ENCODE results near the gene SNRNP200.

Gene SNRNP200

DNA sequence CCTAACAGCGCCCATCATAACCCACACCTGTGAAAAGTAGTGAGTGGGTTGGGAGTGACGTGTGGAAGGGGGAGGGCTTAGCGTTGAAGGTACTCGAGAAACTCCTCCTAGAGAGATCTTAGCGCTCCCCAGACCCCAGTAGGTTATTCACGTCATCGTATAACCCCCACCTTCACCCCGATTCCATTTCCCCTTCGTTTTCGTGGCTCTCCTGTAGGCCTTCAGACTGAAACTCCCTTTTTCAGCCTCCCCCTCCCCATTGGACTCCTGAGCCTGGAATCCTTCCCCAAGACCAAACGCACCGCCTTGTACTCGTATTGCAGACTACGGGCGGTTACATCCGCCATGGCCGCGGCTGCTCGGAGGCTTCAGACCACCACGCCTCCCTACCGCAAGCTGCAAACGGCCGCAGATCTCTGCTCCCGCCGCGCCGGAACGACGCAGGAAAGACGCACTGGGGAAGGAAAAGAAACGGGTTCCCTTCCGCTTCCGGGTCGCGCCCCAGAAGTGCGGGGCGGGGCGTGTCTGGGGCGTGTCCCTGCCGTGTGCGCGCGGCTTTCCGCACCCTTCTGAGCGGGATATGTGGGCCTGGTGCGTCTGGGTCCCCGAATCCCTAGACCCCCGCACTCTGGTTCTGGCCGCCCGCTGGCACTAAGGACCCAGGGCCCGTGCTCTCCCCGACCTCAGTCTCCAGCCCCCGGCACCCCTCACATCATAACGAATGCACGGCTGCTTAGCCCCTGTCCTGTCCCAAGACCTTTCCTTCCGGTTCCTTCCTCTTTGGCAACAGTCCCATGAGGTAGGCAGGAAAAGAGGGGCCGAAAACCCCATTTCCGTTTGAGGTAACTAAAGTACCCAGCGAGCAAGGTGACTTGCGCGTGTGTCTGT lies at the start of gene SNRNP200:
SNRNP200 (minus strand) TSS at position 456 of the 888 bp plus-strand sequence; CDS start at position 347, 109 bp downstream.
- TF ChIP-seq, protein P1, sequence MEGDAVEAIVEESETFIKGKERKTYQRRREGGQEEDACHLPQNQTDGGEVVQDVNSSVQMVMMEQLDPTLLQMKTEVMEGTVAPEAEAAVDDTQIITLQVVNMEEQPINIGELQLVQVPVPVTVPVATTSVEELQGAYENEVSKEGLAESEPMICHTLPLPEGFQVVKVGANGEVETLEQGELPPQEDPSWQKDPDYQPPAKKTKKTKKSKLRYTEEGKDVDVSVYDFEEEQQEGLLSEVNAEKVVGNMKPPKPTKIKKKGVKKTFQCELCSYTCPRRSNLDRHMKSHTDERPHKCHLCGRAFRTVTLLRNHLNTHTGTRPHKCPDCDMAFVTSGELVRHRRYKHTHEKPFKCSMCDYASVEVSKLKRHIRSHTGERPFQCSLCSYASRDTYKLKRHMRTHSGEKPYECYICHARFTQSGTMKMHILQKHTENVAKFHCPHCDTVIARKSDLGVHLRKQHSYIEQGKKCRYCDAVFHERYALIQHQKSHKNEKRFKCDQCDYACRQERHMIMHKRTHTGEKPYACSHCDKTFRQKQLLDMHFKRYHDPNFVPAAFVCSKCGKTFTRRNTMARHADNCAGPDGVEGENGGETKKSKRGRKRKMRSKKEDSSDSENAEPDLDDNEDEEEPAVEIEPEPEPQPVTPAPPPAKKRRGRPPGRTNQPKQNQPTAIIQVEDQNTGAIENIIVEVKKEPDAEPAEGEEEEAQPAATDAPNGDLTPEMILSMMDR (IDR thresholded peaks at IDR 0.05; ENCODE audit: low read depth, low read length), result no peak
- peak; percentile 84 to 85 for DNase-seq (ENCODE audit: low read depth in 2 of 2)
- H3K4me3 ChIP-seq (replicated peaks in 1 of 2; ENCODE audit: low read depth in 2 of 2, low read length in 2 of 2), result peak within 1 kb of the TSS; percentile 96 to 99

DNA sequence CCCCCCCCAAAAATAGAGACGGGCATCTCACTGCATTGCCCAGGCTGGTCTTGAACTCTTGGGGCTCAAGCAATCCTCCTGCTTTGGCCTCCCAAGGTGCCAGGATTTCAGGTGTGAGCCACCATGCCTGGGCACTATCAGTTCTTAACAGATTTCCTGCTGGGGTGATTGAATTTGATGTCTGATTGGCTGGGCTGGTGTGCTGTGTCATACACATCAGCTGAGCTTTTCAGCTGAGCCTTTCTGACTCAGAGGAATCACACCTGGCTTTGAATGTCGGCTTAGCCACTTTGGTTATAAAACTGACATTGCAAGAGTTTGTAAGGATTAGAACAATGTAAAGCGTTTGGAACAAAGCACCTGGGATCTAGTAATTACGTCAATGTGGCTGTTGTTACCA lies 49.1 kb upstream of the SNRNP200 start:
- TF ChIP-seq, protein P1 (IDR thresholded peaks at IDR 0.05; ENCODE audit: low read depth, low read length), result no peak
- H3K4me3 ChIP-seq (replicated peaks in 1 of 2; ENCODE audit: low read depth in 2 of 2, low read length in 2 of 2), result no peak overlapping the region
- no peak for DNase-seq (ENCODE audit: low read depth in 2 of 2)

DNA sequence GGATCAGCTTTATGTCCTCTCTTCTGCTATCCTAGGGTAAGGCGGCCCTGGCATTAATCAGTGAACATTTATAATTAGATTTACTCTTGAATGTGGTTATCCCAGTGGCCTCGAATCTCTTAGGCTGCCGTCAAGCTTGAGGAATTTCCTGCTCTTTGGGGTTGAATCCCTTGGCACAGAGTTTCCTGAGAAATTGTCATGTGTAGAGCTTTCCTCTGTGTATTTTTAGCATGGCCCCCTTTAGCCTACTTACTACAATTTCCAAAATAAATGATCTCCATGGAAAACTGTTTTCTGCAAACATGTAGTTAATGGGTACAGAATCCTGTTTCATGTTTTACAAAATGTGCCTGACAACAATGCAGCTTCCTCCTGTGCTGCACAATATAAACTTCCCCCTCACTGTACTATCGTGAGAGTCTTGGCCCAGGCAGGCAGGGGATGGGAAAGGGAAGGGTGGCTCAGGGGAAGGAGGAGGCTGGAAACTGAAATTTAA lies 48.3 kb upstream of the SNRNP200 start:
- H3K4me3 ChIP-seq (replicated peaks in 1 of 2; ENCODE audit: low read depth in 2 of 2, low read length in 2 of 2), result no peak overlapping the region
- TF ChIP-seq, protein P1 (IDR thresholded peaks at IDR 0.05; ENCODE audit: low read depth, low read length), result no peak
- peak; percentile 75 to 78 for DNase-seq (ENCODE audit: low read depth in 2 of 2)

DNA sequence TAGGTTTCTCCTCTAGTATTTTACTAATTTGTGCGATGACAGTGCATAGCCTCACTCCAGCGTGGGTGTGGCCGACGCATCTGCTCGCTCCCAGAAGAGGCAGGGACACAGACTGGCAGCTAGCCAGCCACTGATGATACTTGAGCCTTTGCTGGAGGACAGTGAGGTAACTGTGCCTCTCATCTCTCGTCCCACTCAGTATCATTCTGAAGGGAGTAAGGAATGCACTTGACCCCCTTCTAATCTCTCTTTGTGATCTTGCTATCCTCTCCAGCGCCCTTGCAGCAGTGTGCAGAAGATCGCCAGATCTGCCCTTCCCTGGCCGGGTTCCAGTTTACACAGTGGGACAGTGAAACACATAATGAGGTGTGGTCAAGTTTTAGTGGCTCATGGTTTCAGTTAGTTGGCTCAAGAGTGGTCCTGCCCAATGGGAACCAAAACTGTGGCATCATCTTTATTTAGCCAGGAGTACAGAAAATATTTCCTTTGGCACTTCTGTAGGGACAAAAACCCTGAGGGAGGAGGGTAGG lies 47.8 kb upstream of the SNRNP200 start:
- peak in 1 of 2 donors; percentile 73 for DNase-seq (ENCODE audit: low read depth in 2 of 2)
- no peak overlapping the region for H3K4me3 ChIP-seq (replicated peaks in 1 of 2; ENCODE audit: low read depth in 2 of 2, low read length in 2 of 2)
- TF ChIP-seq, protein P1 (IDR thresholded peaks at IDR 0.05; ENCODE audit: low read depth, low read length), result no peak

DNA sequence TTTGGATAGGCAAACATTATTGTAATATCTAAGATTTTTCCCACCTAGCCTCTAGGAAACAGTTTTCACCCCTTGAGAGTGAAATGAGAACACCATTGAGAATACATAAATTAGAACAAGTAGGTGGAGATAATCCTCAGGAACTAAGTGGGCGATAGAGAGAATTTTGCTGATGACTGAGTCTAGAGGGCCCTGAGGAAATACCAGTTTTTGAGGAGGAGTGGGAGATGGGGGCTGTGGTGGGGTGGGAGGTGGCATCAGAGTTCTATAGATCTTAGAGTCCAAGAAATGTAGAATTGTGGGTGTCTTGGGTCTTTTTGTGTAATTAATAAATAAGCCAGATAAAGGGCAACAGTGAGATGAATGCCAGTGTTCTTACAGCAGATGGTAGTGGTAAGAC lies 42.0 kb upstream of the SNRNP200 start:
- TF ChIP-seq, protein P1 (IDR thresholded peaks at IDR 0.05; ENCODE audit: low read depth, low read length), result no peak
- no peak for DNase-seq (ENCODE audit: low read depth in 2 of 2)

DNA sequence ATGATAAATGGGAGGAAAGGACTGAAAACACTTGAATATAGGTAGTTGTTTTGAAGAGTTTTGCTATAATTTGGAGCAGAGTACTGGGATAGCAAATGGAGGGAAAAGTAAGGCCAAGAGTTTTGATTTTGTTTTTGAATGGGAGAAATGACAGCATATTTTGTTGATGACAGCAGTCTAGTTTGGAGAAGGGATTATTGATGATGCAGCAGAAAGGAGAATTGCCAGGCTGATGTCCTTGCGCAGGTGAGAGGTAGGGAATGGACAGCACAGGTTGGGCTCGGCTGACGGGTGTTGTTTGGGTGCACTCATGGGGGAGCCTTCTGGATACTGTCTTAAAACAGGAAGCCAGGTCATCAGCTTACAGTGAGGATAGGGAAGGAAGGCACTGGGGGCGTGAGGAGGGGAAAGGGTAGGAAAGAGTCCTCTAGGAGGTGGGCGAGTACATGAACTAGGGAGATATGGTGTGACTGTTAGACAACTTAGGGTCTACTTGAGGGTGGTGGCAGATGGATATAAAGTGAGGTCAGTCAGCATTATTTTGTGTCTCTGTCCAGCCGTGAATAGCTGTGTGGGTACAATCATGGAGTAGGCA lies 40.6 kb upstream of the SNRNP200 start:
- DNase-seq (ENCODE audit: low read depth in 2 of 2), result no peak
- H3K4me3 ChIP-seq (replicated peaks in 1 of 2; ENCODE audit: low read depth in 2 of 2, low read length in 2 of 2), result no peak overlapping the region
- TF ChIP-seq, protein P1 (IDR thresholded peaks at IDR 0.05; ENCODE audit: low read depth, low read length), result no peak

More for the DNA sequence above, 42.0 kb upstream of the SNRNP200 start:
- no peak overlapping the region for H3K4me3 ChIP-seq (replicated peaks in 1 of 2; ENCODE audit: low read depth in 2 of 2, low read length in 2 of 2)
